Lung (tissue), 12 donors: ENCODE results near the gene TBX4. TPM values are rescaled to one million over a fixed set of nuclear protein-coding genes. Genes with fewer than 3 reads are reported as not detected.

Experiments used
- ATAC-seq: fragments of 200-7000 bp; cut with Tn5 transposase; one replicate; pipeline ENCODE4 v1.9.1; 2020; ENCODE audit warnings: moderate number of reproducible peaks; ENCODE audit not compliant: insufficient read depth, low FRiP score
- DNase-seq, 3 donors: peaks; one replicate each; pipeline ENCODE4 v3.0.0-alpha.2; 2013 to 2017
- H3K27ac ChIP-seq, 2 donors: one replicate each; pipeline ENCODE4 v1.5.1; 2013; ENCODE audit warnings: mild to moderate bottlenecking in 2 of 2, moderate library complexity in 2 of 2, control low read depth in 1 of 2, inconsistent platforms in 1 of 2, low read depth in 1 of 2, low read length in 1 of 2
- H3K27me3 ChIP-seq, 3 donors: one replicate each; pipeline ENCODE4 v1.5.1; 2013; ENCODE audit warnings: low read length in 2 of 3; ENCODE audit not compliant: control insufficient read depth in 3 of 3, insufficient read depth in 3 of 3
- H3K36me3 ChIP-seq, 4 donors: one replicate each; pipeline ENCODE4 v1.5.1; 2013; ENCODE audit warnings: low read length in 4 of 4, mild to moderate bottlenecking in 1 of 4, moderate library complexity in 1 of 4; ENCODE audit not compliant: control insufficient read depth in 4 of 4, insufficient read depth in 4 of 4
- H3K4me1 ChIP-seq, 5 donors: one replicate each; pipeline ENCODE4 v1.5.1; 2013; ENCODE audit warnings: low read length in 5 of 5, mild to moderate bottlenecking in 2 of 5, moderate library complexity in 1 of 5; ENCODE audit not compliant: control insufficient read depth in 5 of 5, insufficient read depth in 5 of 5
- H3K4me3 ChIP-seq: one replicate; pipeline ENCODE4 v1.5.1; 2013; ENCODE audit warnings: mild to moderate bottlenecking, control low read depth, moderate library complexity
- H3K9ac ChIP-seq, 2 donors: one replicate each; pipeline ENCODE4 v1.5.1; 2013; ENCODE audit warnings: low read length in 2 of 2, control low read depth in 1 of 2; ENCODE audit not compliant: insufficient read depth in 1 of 2
- H3K9me3 ChIP-seq, 4 donors: one replicate each; pipeline ENCODE4 v1.5.1; 2013; ENCODE audit warnings: low read length in 3 of 4, mild to moderate bottlenecking in 1 of 4, moderate library complexity in 1 of 4; ENCODE audit not compliant: control insufficient read depth in 4 of 4, insufficient read depth in 3 of 4
- WGBS, 2 donors: extraction: QIAGEN DNeasy Blood & Tissue Kit; methylation state at CpG; one replicate each; pipeline ENCODE4 v1.1.7; 2013; 5-methylcytosine and 5-hydroxymethylcytosine counted together
- polyA plus RNA-seq, 2 donors: library from polyadenylated mRNA; stranded (reverse); fragments of 200-250 nt; gene quantifications; one replicate each; pipeline ENCODE4 v1.2.1, GENCODE V29; 2013
- total RNA-seq, 2 donors: library from RNA; depleted of rRNA in 1 of 2; stranded (reverse); fragments of >200 nt in 1 of 2; gene quantifications; one replicate each; pipeline ENCODE4 v1.2.1, GENCODE V29; 2014 to 2021
- TF ChIP-seq, protein P1 (sequence below): IDR thresholded peaks from 2 replicates; pipeline ENCODE4 v1.5.1; 2012; ENCODE audit warnings: mild to moderate bottlenecking; ENCODE audit errors: control extremely low read depth, extremely low read depth
- donor health status: control.
- donor health status: control.
- donor health status: Bipolar disorder and iron deficiency.
- donor health status: healthy.
- donor health status: DM: yes; HTN: yes; CAD: no.

TBX4 gene
- total and polyA plus RNA-seq, 4 donors = 6.1 to 53.7 (median 22.0) TPM

DNA sequence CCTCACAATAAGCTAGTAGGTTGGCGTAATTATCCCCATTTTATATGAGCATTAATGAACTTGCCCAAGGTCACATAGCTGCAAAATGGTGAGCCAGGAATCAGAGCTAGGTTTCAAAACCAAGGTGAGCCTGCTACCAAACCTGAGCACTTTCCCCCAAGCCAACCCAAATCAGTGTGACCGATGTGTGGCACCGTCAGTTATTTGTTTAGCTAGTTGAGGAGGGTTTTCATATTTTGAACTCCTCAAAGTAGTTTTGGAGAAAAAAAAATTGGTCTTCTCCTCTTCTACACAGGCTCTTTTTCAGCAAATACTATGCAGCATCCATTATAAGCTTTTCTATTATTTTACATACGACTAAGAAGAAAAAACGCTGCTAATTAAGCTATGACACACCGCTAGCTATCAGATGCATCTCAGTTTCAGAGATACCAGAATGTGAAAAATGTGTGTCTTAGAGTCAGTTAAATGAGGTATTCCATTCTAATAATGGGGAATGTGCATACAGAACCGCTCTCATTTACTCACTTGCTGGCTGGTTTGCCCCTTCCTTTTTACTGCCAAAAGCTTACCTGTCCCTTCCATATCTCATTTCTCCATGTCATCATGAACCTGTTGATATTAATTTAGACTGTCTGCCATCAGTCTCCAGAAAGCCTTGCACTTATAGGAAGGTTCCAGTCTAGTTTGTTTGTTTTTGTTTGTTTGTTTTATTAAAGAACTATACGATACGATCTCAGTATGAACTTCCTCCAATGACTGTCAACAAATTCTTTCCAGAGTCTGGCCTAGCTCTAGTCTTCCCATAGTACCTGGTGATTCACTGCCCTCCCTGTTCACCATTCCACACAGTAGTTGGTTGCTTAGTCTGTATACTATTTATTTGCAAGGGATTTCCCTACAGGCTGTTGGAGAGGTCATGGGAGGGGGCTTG, 2.2 kb upstream of the TBX4 start:
- Histone ChIP-seq H3K4me3 (no peak overlapping the region), H3K36me3 (peaks cover 0 to 24% (median 3%) of the 10 kb centered on the region in 4 donors), H3K27me3 (peaks cover 0 to 36% (median 14%) of the 10 kb centered on the region in 3 donors), H3K27ac (no peak overlapping the region), H3K9me3 (no peaks in the 10 kb centered on the region), H3K9ac (peak overlapping the region in 1 of 2 donors; percentile 59), H3K4me1 (peaks cover 0 to 16% (median 11%) of the 10 kb centered on the region in 5 donors)
- ATAC-seq = no peak
- DNase-seq = no peak
- 81 to 88% methylated on average over 9 of the region's 9 CpGs for WGBS, 2 donors
- TF ChIP-seq, protein P1, sequence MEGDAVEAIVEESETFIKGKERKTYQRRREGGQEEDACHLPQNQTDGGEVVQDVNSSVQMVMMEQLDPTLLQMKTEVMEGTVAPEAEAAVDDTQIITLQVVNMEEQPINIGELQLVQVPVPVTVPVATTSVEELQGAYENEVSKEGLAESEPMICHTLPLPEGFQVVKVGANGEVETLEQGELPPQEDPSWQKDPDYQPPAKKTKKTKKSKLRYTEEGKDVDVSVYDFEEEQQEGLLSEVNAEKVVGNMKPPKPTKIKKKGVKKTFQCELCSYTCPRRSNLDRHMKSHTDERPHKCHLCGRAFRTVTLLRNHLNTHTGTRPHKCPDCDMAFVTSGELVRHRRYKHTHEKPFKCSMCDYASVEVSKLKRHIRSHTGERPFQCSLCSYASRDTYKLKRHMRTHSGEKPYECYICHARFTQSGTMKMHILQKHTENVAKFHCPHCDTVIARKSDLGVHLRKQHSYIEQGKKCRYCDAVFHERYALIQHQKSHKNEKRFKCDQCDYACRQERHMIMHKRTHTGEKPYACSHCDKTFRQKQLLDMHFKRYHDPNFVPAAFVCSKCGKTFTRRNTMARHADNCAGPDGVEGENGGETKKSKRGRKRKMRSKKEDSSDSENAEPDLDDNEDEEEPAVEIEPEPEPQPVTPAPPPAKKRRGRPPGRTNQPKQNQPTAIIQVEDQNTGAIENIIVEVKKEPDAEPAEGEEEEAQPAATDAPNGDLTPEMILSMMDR = no peak

DNA sequence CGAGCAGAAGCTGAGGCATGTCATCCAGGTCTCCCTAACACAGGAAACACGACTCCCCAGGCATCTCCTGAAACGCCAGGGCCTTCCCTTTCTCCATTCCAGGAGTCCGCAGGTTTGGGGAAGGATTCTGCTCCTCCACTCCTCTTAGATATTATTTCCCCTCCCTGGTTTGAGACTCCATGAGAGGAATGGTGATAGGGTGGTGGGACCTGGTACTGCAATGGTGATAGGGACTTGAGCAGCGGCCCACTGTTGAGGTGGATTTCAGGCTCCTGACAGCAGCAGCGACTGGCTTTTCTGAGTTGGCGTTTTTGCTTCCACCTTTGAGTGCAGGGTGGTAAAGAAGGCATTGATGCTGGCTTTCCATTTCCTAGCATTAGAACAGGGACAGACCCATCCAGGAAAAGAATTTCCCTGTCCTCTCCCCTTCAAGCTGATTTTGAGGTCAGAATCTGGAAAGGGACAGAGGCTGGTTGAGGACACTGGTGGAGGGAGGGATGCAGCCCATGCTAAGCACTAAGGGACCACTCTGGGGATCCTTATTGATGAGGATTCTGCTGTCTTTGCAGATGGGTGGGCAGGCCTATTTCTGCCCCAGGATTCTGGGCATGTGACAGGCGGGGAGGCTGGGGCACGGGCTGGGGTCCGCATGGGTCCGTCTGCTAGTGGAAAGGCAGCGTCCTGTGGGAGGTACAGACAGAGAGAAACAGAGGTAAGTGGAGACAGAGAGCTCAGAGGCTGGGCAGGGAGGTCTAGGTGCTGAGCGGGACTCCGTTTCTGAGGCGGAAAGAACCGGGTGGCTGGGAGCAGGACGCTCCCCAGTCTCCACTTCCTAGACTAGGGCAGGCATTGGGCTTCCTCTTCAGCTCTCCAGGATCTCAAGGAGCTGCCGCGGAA, 1.3 kb upstream of the TBX4 start:
- Histone ChIP-seq H3K27ac (peak overlapping the region in 1 of 2 donors; percentile 87), H3K27me3 (peaks cover 0 to 44% (median 14%) of the 10 kb centered on the region in 3 donors), H3K9me3 (no peaks in the 10 kb centered on the region), H3K4me3 (no peak overlapping the region), H3K9ac (peak overlapping the region in 1 of 2 donors; percentile 59), H3K36me3 (peaks cover 0 to 33% (median 3%) of the 10 kb centered on the region in 4 donors), H3K4me1 (peaks cover 0 to 16% (median 11%) of the 10 kb centered on the region in 5 donors)
- TF ChIP-seq, protein P1 = no peak
- DNase-seq (peak in 2 of 3 donors; percentile 66 to 73), ATAC-seq (no peak)
- WGBS, 2 donors = 42 to 61% methylated on average over 19 of the region's 19 CpGs

DNA sequence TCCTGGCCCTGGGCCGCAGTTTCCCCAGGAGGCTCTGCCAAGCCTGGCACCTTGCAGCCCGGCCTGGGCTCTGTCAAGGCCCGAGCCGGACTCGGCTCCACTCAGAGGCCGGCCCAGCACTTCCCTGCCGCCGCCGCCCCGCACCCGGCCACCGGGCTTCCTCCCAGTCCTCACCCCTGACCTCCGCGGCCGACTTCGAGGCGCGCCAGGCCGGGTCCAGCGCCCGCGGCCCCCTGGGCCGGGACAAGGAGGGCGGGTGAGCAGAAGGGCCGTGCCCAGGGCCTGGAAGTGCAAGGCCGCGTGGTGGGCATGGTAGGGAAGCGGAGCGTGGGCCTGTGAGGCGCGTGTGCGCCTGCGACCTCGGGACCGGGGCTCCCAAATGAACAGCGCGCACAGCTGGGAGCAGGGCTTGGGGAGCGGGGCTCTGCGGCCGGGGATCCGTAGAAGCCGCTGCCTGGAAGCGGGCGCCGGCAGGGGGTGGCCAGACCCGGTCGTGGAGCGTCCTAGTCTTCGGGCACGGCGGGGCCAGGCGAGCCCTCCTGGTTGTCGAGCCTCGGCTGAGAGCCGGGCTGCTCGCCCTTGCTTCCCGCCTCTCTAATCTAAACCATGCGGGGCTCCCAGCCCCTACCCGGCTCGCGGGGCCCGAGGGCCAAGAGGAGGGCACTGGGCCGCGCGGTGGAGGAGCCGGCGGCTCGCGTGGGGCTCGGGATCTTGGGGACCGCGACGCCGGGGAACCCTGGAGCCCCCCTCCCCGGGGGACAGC, 503 bp upstream of the TBX4 start:
- H3K9ac ChIP-seq = peak overlapping the region in 1 of 2 donors; percentile 59
- peak overlapping the region in 1 of 2 donors; percentile 87 for H3K27ac ChIP-seq
- DNase-seq (peak; percentile 58 to 65 (median 64)), ATAC-seq (peak; percentile 27)
- H3K36me3 ChIP-seq = peaks cover 0 to 41% (median 3%) of the 10 kb centered on the region in 4 donors
- H3K9me3 ChIP-seq = no peaks in the 10 kb centered on the region
- TF ChIP-seq, protein P1 = no peak
- 2 to 4% methylated on average over 61 to 75 of the region's 75 CpGs for WGBS, 2 donors
- H3K4me3 ChIP-seq = peak overlapping the region; percentile 27
- peaks cover 4 to 51% (median 14%) of the 10 kb centered on the region in 3 donors for H3K27me3 ChIP-seq
- peaks cover 0 to 18% (median 11%) of the 10 kb centered on the region in 5 donors for H3K4me1 ChIP-seq
